Measurements from ENCODE around the gene ZNF507.

- TF ChIP-seq HDAC2 (IDR thresholded peaks at IDR 0.05; ENCODE audit: borderline replicate concordance in 1 of 2, low read depth in 2 of 2, low read length in 2 of 2) = no peak
- no peak for TF ChIP-seq ATF2 (IDR thresholded peaks at IDR 0.05; ENCODE audit: low read length)
- TF ChIP-seq CTCF (IDR thresholded peaks at IDR 0.05; ENCODE audit: control extremely low read depth in 1 of 3, insufficient read depth in 1 of 3, low read depth in 1 of 3, low read length in 3 of 3) = no peak
- TF ChIP-seq EZH2 (IDR thresholded peaks at IDR 0.05; ENCODE audit: low read depth, low read length, severe bottlenecking) = no peak
- TF ChIP-seq KDM5A (IDR thresholded peaks at IDR 0.05; ENCODE audit: low read length) = no peak
- no peak for TF ChIP-seq CHD7 (IDR thresholded peaks at IDR 0.05; ENCODE audit: insufficient replicate concordance, low read length)
- no peak for TF ChIP-seq RAD21 (IDR thresholded peaks at IDR 0.05 in 1 of 2, conservative IDR thresholded peaks at IDR 0.05 in 1 of 2; ENCODE audit: low read depth in 2 of 2, low read length in 2 of 2)
- no peak for TF ChIP-seq NRF1 (IDR thresholded peaks at IDR 0.05; ENCODE audit: low read depth, low read length)
- TF ChIP-seq SRF (IDR thresholded peaks at IDR 0.05; ENCODE audit: low read depth, low read length) = no peak
Measured at GRCh38 chr19:32336259-32337083, 8.9 kb upstream of the ZNF507 start.
